H1 (cell line): ENCODE measurements around the gene ZRANB1.

ENCODE experiments used
- ASH2L ChIP-seq: fragments of 200-600, 300-600 bp; sonication (generic); IDR thresholded peaks from one replicate; pipeline ENCODE4 v1.7.1; 2017; ENCODE audit warnings: low read length
- PHF8 ChIP-seq: fragments of 200-600 bp; sonication (generic); conservative IDR thresholded peaks from 2 replicates; pipeline ENCODE4 v1.7.1; 2012; ENCODE audit warnings: low read depth, mild to moderate bottlenecking, inconsistent platforms, low read length, moderate library complexity
- POLR2A ChIP-seq, 2 experiments: IDR thresholded peaks; 1 replicate in 1 of 2; 2 replicates in 1 of 2; pipeline ENCODE4 v1.6.1; 2011; ENCODE audit warnings: low read depth in 2 of 2, low read length in 2 of 2, mild to moderate bottlenecking in 2 of 2; ENCODE audit errors: control extremely low read depth in 1 of 2
- POLR2AphosphoS5 ChIP-seq: IDR thresholded peaks from 2 replicates; pipeline ENCODE4 v1.6.1; 2011; ENCODE audit warnings: low read depth, low read length
- RAD21 ChIP-seq, 2 experiments: IDR thresholded peaks in 1 of 2; conservative IDR thresholded peaks in 1 of 2; 2 replicates each; pipeline ENCODE4 v1.6.1; 2011; ENCODE audit warnings: low read depth in 2 of 2, low read length in 2 of 2, improper control_type of control experiment in 1 of 2, inconsistent platforms in 1 of 2, mild to moderate bottlenecking in 1 of 2, moderate library complexity in 1 of 2
- SUZ12 ChIP-seq: fragments of 200-600 bp; sonication (generic); IDR thresholded peaks from 2 replicates; pipeline ENCODE4 v1.6.1; 2012; ENCODE audit warnings: mild to moderate bottlenecking, inconsistent platforms, low read length, moderate library complexity, mixed read lengths
- TCF12 ChIP-seq: IDR thresholded peaks from 2 replicates; pipeline ENCODE4 v1.6.1; 2011; ENCODE audit warnings: low read depth, mild to moderate bottlenecking, low read length
- TF ChIP-seq, protein P1 (sequence below), 3 experiments: IDR thresholded peaks; 1 replicate in 2 of 3; 2 replicates in 1 of 3; pipeline versions ENCODE4 v1.5.1 to v1.6.1; 2011; ENCODE audit warnings: low read length in 3 of 3, mild to moderate bottlenecking in 3 of 3, inconsistent platforms in 2 of 3, low read depth in 1 of 3, moderate library complexity in 1 of 3; ENCODE audit not compliant: insufficient read depth in 1 of 3; ENCODE audit errors: control extremely low read depth in 1 of 3
- TF ChIP-seq, protein P2 (sequence below): IDR thresholded peaks from 2 replicates; pipeline ENCODE4 v1.6.1; 2012; ENCODE audit warnings: inconsistent platforms
- TF ChIP-seq, protein P3 (sequence below): IDR thresholded peaks from 2 replicates; pipeline ENCODE4 v1.6.1; 2011; ENCODE audit warnings: low read length, improper control_type of control experiment

DNA sequence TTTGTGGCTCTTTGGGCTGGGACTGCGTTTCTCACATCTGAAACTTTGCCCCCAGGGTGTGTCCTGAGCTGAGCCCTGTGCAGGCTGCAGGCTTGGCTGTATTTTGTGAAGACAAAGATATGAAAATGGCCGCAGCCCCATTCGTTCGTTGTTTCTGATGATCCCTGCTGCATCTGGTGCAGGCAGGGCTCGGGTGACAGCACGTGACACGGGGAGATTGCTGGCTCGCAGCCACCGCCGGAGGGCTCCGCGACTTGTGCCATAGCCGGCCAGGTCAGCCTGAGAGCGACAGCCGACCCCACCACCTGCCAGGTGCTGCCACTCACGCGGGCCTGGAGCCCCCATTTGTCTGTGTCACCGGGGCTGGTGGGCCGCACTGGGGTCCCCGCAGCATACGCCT lies 81.3 kb downstream of the ZRANB1 start:
- TF ChIP-seq PHF8 (no peak), RAD21 (IDR thresholded peaks at IDR 0.05 in 1 of 2, conservative IDR thresholded peaks at IDR 0.05 in 1 of 2; ENCODE audit: low read depth in 2 of 2, low read length in 2 of 2) (no peak), POLR2A (IDR thresholded peaks at IDR 0.05; ENCODE audit: control extremely low read depth in 1 of 2, low read depth in 2 of 2, low read length in 2 of 2) (no peak), TCF12 (no peak), ASH2L (no peak), POLR2AphosphoS5 (no peak), SUZ12 (no peak)
- TF ChIP-seq, protein P1, sequence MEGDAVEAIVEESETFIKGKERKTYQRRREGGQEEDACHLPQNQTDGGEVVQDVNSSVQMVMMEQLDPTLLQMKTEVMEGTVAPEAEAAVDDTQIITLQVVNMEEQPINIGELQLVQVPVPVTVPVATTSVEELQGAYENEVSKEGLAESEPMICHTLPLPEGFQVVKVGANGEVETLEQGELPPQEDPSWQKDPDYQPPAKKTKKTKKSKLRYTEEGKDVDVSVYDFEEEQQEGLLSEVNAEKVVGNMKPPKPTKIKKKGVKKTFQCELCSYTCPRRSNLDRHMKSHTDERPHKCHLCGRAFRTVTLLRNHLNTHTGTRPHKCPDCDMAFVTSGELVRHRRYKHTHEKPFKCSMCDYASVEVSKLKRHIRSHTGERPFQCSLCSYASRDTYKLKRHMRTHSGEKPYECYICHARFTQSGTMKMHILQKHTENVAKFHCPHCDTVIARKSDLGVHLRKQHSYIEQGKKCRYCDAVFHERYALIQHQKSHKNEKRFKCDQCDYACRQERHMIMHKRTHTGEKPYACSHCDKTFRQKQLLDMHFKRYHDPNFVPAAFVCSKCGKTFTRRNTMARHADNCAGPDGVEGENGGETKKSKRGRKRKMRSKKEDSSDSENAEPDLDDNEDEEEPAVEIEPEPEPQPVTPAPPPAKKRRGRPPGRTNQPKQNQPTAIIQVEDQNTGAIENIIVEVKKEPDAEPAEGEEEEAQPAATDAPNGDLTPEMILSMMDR (IDR thresholded peaks at IDR 0.05; ENCODE audit: control extremely low read depth in 1 of 3, insufficient read depth in 1 of 3, low read depth in 1 of 3, low read length in 3 of 3), result no peak
- TF ChIP-seq, protein P2, sequence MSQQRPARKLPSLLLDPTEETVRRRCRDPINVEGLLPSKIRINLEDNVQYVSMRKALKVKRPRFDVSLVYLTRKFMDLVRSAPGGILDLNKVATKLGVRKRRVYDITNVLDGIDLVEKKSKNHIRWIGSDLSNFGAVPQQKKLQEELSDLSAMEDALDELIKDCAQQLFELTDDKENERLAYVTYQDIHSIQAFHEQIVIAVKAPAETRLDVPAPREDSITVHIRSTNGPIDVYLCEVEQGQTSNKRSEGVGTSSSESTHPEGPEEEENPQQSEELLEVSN, result no peak
- TF ChIP-seq, protein P3, sequence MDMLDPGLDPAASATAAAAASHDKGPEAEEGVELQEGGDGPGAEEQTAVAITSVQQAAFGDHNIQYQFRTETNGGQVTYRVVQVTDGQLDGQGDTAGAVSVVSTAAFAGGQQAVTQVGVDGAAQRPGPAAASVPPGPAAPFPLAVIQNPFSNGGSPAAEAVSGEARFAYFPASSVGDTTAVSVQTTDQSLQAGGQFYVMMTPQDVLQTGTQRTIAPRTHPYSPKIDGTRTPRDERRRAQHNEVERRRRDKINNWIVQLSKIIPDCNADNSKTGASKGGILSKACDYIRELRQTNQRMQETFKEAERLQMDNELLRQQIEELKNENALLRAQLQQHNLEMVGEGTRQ, result no peak
